Spleen (tissue), 11 donors: Measurements from ENCODE around the gene BTBD7. TPM values are rescaled to one million over a fixed set of nuclear protein-coding genes. Genes with fewer than 3 reads are reported as not detected.

Source experiments
- DNase-seq: peaks from one replicate; pipeline ENCODE4 v3.0.0-alpha.2; 2020
- H3K27ac ChIP-seq, 8 donors: fragments of 200-600 bp; sonication (generic) in 7 of 8; 1 replicate in 4 of 8; 2 replicates in 4 of 8; pipeline versions ENCODE4 v1.5.0 to v1.8.0; 2016 to 2021; ENCODE audit warnings: inconsistent platforms in 4 of 8, mild to moderate bottlenecking in 4 of 8, moderate library complexity in 1 of 8
- H3K27me3 ChIP-seq, 7 donors: fragments of 200-600 bp; sonication (generic) in 6 of 7; replicated peaks in 1 of 7; 1 replicate in 4 of 7; 2 replicates in 3 of 7; pipeline versions ENCODE4 v1.5.0 to v1.8.0; 2016 to 2021; ENCODE audit warnings: inconsistent platforms in 3 of 7, mild to moderate bottlenecking in 1 of 7
- H3K36me3 ChIP-seq, 6 donors: fragments of 200-600 bp; sonication (generic) in 5 of 6; 1 replicate in 4 of 6; 2 replicates in 2 of 6; pipeline versions ENCODE4 v1.5.0 to v1.8.0; 2016 to 2021; ENCODE audit warnings: inconsistent platforms in 2 of 6
- H3K4me1 ChIP-seq, 6 donors: fragments of 200-600 bp; sonication (generic) in 5 of 6; 1 replicate in 3 of 6; 2 replicates in 3 of 6; pipeline versions ENCODE4 v1.5.0 to v1.8.0; 2016 to 2021; ENCODE audit warnings: inconsistent platforms in 3 of 6
- H3K4me3 ChIP-seq, 8 donors: fragments of 200-600 bp; sonication (generic) in 7 of 8; 1 replicate in 4 of 8; 2 replicates in 4 of 8; pipeline versions ENCODE4 v1.5.0 to v1.8.0; 2016 to 2021; ENCODE audit warnings: inconsistent platforms in 4 of 8, mild to moderate bottlenecking in 4 of 8, moderate library complexity in 2 of 8
- H3K9me3 ChIP-seq, 8 donors: fragments of 200-600 bp; sonication (generic) in 7 of 8; 1 replicate in 4 of 8; 2 replicates in 4 of 8; pipeline versions ENCODE4 v1.5.0 to v1.8.0; 2016 to 2021; ENCODE audit warnings: inconsistent platforms in 4 of 8
- POLR2A ChIP-seq, 3 donors: fragments of 450-650 bp; IDR thresholded peaks; one replicate each; pipeline ENCODE4 v1.5.1; 2017; ENCODE audit warnings: antibody characterized with exemption in 3 of 3, mild to moderate bottlenecking in 1 of 3
- POLR2AphosphoS5 ChIP-seq, 3 donors: sonication (generic); formaldehyde crosslinking; IDR thresholded peaks; one replicate each; pipeline ENCODE4 v1.5.1; 2017; ENCODE audit warnings: antibody characterized with exemption in 3 of 3
- WGBS, 5 donors: extraction: QIAGEN DNeasy Blood & Tissue Kit in 3 of 5; methylation state at CpG; one replicate each; pipeline versions ENCODE4 v1.1.5 to v1.1.7; 2013 to 2018; 5-methylcytosine and 5-hydroxymethylcytosine counted together
- intact Hi-C: fragments of 100-400 bp; cut with DNase I; formaldehyde crosslinking; loops from one replicate; pipeline ENCODE4 v1.15.0; 2023; ENCODE audit warnings: low total_unique reads
- polyA plus RNA-seq, 3 donors: library from polyadenylated mRNA; stranded (reverse); fragments of 200-250 nt; gene quantifications; one replicate each; pipeline ENCODE4 v1.2.1, GENCODE V29; 2013
- total RNA-seq, 7 donors: library from RNA; depleted of rRNA in 3 of 7; stranded (reverse); fragments of >200 nt in 3 of 7; fragmentation: NEBNext Ultra II Directional in 4 of 7; extraction: Animal tissue kit (Norgen Biotek cat#: 25700) in 4 of 7; gene quantifications; one replicate each; pipeline versions ENCODE4 v1.1.0 to v1.2.1, GENCODE V29; 2016 to 2021
- TF ChIP-seq, protein P1 (sequence below), 11 experiments: fragments of 200-600 bp in 7 of 11; fragments of 450-650 bp in 4 of 11; sonication (generic) in 4 of 11; IDR thresholded peaks in 8 of 11; conservative IDR thresholded peaks in 3 of 11; 1 replicate in 7 of 11; 2 replicates in 4 of 11; pipeline versions ENCODE4 v1.4.0 to v1.8.0; 2016 to 2021; ENCODE audit warnings: antibody characterized with exemption in 11 of 11, inconsistent platforms in 4 of 11, mild to moderate bottlenecking in 1 of 11
- donor health status: healthy with polysubstance abuse.
- donor health status: DM: no; HTN: no; CAD: no; lungs with moderate emphysema.
- donor health status: DM: no; HTN: no; CAD: no.
- donor health status: Bipolar disorder and iron deficiency.
- donor health status: healthy.
- donor health status: DM: no; HTN: no; CAD: no.
- donor health status: DM: yes; HTN: yes; CAD: no.

The BTBD7 gene
- total and polyA plus RNA-seq, 10 donors: 5.0 to 48.4 (median 29.5) TPM

- intact Hi-C loops: no loop called here
- Histone ChIP-seq H3K27ac (no peak overlapping the region), H3K36me3 (peaks cover 0 to 66% (median 35%) of the 10 kb centered on the region in 6 donors), H3K4me3 (no peak overlapping the region), H3K27me3 (no peaks in the 10 kb centered on the region), H3K9me3 (no peaks in the 10 kb centered on the region), H3K4me1 (peaks cover 0 to 6% (median 0%) of the 10 kb centered on the region in 6 donors)
- TF ChIP-seq POLR2A (IDR thresholded peaks at IDR 0.05): no peak
- TF ChIP-seq, protein P1, sequence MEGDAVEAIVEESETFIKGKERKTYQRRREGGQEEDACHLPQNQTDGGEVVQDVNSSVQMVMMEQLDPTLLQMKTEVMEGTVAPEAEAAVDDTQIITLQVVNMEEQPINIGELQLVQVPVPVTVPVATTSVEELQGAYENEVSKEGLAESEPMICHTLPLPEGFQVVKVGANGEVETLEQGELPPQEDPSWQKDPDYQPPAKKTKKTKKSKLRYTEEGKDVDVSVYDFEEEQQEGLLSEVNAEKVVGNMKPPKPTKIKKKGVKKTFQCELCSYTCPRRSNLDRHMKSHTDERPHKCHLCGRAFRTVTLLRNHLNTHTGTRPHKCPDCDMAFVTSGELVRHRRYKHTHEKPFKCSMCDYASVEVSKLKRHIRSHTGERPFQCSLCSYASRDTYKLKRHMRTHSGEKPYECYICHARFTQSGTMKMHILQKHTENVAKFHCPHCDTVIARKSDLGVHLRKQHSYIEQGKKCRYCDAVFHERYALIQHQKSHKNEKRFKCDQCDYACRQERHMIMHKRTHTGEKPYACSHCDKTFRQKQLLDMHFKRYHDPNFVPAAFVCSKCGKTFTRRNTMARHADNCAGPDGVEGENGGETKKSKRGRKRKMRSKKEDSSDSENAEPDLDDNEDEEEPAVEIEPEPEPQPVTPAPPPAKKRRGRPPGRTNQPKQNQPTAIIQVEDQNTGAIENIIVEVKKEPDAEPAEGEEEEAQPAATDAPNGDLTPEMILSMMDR (IDR thresholded peaks at IDR 0.05 in 8 of 11, conservative IDR thresholded peaks at IDR 0.05 in 3 of 11): no peak
- no peak for TF ChIP-seq POLR2AphosphoS5 (IDR thresholded peaks at IDR 0.05)
- 65 to 79% (median 70%) methylated on average over 2 of the region's 2 CpGs for WGBS, 5 donors
- DNase-seq: no peak
Measured at GRCh38 chr14:93262446-93262845, 70.4 kb downstream of the BTBD7 start.

DNA sequence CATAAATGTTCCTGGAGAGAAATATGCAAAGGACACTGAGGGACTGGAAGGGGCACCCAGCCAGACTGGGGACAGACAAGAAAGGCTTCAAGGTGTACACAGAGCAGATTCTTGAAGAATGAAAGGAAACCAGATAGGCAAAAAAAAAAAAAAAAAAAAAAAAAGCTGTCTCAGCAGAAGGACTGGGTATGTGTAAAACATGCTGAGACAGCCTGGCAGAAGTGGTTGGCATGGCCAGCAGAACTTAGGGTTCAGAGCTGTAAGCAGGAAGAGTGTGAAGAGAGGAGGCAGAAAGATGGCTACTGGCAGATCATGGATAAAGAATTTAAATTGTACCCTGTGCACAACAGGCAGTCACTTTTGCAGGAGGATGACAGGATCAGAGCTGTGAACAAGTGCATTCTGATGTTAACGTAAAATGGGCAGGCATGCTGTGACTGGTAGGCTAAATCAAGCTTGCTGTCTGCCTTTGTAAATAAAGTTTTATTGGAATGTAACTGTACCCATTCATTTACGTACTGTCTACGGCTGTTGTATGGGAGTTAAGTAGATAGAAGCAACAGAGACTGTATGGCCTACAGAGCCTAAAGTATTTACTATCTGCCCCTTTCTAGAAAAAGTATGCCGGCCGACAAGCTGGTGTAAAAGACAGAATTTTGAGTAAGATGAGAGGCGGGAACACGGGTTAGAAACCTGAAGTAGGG, 83.6 kb downstream of the BTBD7 start:
- DNase-seq: no peak
- Histone ChIP-seq H3K27ac (no peak overlapping the region), H3K27me3 (no peaks in the 10 kb centered on the region), H3K36me3 (peaks cover 0 to 100% (median 80%) of the 10 kb centered on the region in 6 donors), H3K4me3 (no peak overlapping the region), H3K4me1 (peaks cover 0 to 10% (median 0%) of the 10 kb centered on the region in 6 donors), H3K9me3 (peaks cover 0 to 7% (median 0%) of the 10 kb centered on the region in 8 donors)
- WGBS, 5 donors: 92 to 97% (median 97%) methylated on average over 7 of the region's 7 CpGs
- TF ChIP-seq, protein P1 (IDR thresholded peaks at IDR 0.05 in 8 of 11, conservative IDR thresholded peaks at IDR 0.05 in 3 of 11): no peak
- no peak for TF ChIP-seq POLR2A (IDR thresholded peaks at IDR 0.05)
- TF ChIP-seq POLR2AphosphoS5 (IDR thresholded peaks at IDR 0.05): no peak
- intact Hi-C loops: no loop called here

DNA sequence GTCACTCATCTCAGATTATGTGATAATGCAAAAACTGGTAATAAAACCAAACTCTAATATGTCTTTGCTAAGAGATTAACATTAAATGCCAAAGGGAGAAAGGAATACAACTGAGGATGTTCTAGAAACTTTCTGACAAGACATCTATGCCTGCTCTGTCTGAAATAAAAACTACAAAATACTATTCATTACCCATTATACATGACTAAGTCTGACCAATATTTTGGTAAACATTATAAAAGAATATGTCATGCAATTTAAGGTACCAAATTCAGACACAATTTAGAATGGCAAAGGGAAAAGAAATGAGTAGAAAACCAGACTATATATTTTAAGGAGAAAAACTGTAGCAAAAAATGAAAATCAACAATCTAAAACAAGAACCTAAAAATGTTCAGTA, 86.3 kb downstream of the BTBD7 start:
- Histone ChIP-seq H3K36me3 (peaks cover 0 to 100% (median 81%) of the 10 kb centered on the region in 6 donors), H3K4me3 (no peak overlapping the region), H3K9me3 (no peaks in the 10 kb centered on the region), H3K4me1 (peaks cover 0 to 3% (median 0%) of the 10 kb centered on the region in 6 donors), H3K27me3 (no peaks in the 10 kb centered on the region), H3K27ac (no peak overlapping the region)
- intact Hi-C loops: no loop called here
- TF ChIP-seq, protein P1 (IDR thresholded peaks at IDR 0.05 in 8 of 11, conservative IDR thresholded peaks at IDR 0.05 in 3 of 11): no peak
- no peak for TF ChIP-seq POLR2A (IDR thresholded peaks at IDR 0.05)
- no peak for TF ChIP-seq POLR2AphosphoS5 (IDR thresholded peaks at IDR 0.05)
- DNase-seq: no peak

- TF ChIP-seq, protein P1 (IDR thresholded peaks at IDR 0.05 in 8 of 11, conservative IDR thresholded peaks at IDR 0.05 in 3 of 11): no peak
- TF ChIP-seq POLR2AphosphoS5 (IDR thresholded peaks at IDR 0.05): no peak
- no peak for TF ChIP-seq POLR2A (IDR thresholded peaks at IDR 0.05)
- peak; percentile 22 for DNase-seq
- no peak overlapping the region for H3K4me3 ChIP-seq
- H3K36me3 ChIP-seq: peaks cover 0 to 100% (median 81%) of the 10 kb centered on the region in 6 donors
- no peaks in the 10 kb centered on the region for H3K9me3 ChIP-seq
- WGBS, 5 donors: 89 to 94% (median 93%) methylated on average over 10 of the region's 10 CpGs
- intact Hi-C loops: no loop called here
- H3K4me1 ChIP-seq: peaks cover 0 to 3% (median 0%) of the 10 kb centered on the region in 6 donors
- H3K27ac ChIP-seq: no peak overlapping the region
- H3K27me3 ChIP-seq: no peaks in the 10 kb centered on the region
Measured at GRCh38 chr14:93245764-93246420, 86.9 kb downstream of the BTBD7 start.
